H1 (cell line): ENCODE measurements around the gene NMRK1. TPM values are rescaled to one million over a fixed set of nuclear protein-coding genes. Genes with fewer than 3 reads are reported as not detected.

Experiments
- CTBP2 ChIP-seq: IDR thresholded peaks from 2 replicates; pipeline ENCODE4 v1.7.0; 2011; ENCODE audit warnings: borderline replicate concordance, mild to moderate bottlenecking, moderate library complexity, mixed read lengths, low read length; ENCODE audit not compliant: insufficient read depth, insufficient read length
- EP300 ChIP-seq, 2 experiments: IDR thresholded peaks; 1 replicate in 1 of 2; 2 replicates in 1 of 2; pipeline ENCODE4 v1.6.1; 2011 to 2012; ENCODE audit warnings: low read depth in 2 of 2, low read length in 2 of 2, mild to moderate bottlenecking in 2 of 2, borderline replicate concordance in 1 of 2, inconsistent platforms in 1 of 2, moderate library complexity in 1 of 2
- POLR2A ChIP-seq, 2 experiments: IDR thresholded peaks; 1 replicate in 1 of 2; 2 replicates in 1 of 2; pipeline ENCODE4 v1.6.1; 2011; ENCODE audit warnings: low read depth in 2 of 2, low read length in 2 of 2, mild to moderate bottlenecking in 2 of 2; ENCODE audit errors: control extremely low read depth in 1 of 2
- POLR2AphosphoS5 ChIP-seq: IDR thresholded peaks from 2 replicates; pipeline ENCODE4 v1.6.1; 2011; ENCODE audit warnings: low read depth, low read length
- RBBP5 ChIP-seq: IDR thresholded peaks from 2 replicates; pipeline ENCODE4 v1.7.1; 2012; ENCODE audit warnings: low read depth, mild to moderate bottlenecking, inconsistent platforms, low read length, moderate library complexity, borderline replicate concordance
- SIN3A ChIP-seq, 2 experiments: IDR thresholded peaks in 1 of 2; conservative IDR thresholded peaks in 1 of 2; 2 replicates each; pipeline ENCODE4 v1.6.1; 2011 to 2012; ENCODE audit warnings: low read length in 2 of 2, improper control_type of control experiment in 1 of 2, low read depth in 1 of 2, mild to moderate bottlenecking in 1 of 2
- SIRT6 ChIP-seq: IDR thresholded peaks from one replicate; pipeline ENCODE4 v1.7.1; 2012; ENCODE audit warnings: low read length, inconsistent platforms
- SRF ChIP-seq: IDR thresholded peaks from 2 replicates; pipeline ENCODE4 v1.6.1; 2011; ENCODE audit warnings: mild to moderate bottlenecking, low read depth, low read length, moderate library complexity
- polyA plus RNA-seq, 7 experiments: library from polyadenylated mRNA; depleted of rRNA in 3 of 7; stranded (reverse) in 5 of 7; unstranded in 2 of 7; fragments of >200 nt in 5 of 7; fragments of 200-250 nt in 2 of 7; gene quantifications; 1 replicate in 5 of 7; 2 replicates in 1 of 7; 4 replicates in 1 of 7; pipeline versions ENCODE4 v1.2.1 to v1.2.3, GENCODE V29; 2011 to 2013; ENCODE audit warnings: missing spikeins in 2 of 7, mixed read lengths in 2 of 7
- total RNA-seq: library from RNA; stranded (reverse); fragmentation: NEBNext Ultra II Directional; extraction: Animal tissue kit (Norgen Biotek cat#: 25700); gene quantifications from 2 replicates; pipeline ENCODE4 v1.2.1, GENCODE V29; 2021

The NMRK1 gene
- total and polyA plus RNA-seq, 2 of the 8 experiments (the other 6 are each of a cell fraction or from before 2014, with no cell fraction given): 5.8 to 8.1 TPM

GRCh38 chr9:75087824-75088645, at the start of gene NMRK1, which contains the start of gene OSTF1 (continued):
- peak; percentile 58; the same call in 1 of the 2 replicates for TF ChIP-seq RBBP5
- 0 out of 3 replicates have a peak, but pooled peaks of 1 of the 2 experiments have one; percentile 5 for TF ChIP-seq EP300 (IDR thresholded peaks at IDR 0.05; ENCODE audit: borderline replicate concordance in 1 of 2, low read depth in 2 of 2, low read length in 2 of 2)
- no peak for TF ChIP-seq SRF
- TF ChIP-seq POLR2A (IDR thresholded peaks at IDR 0.05; ENCODE audit: control extremely low read depth in 1 of 2, low read depth in 2 of 2, low read length in 2 of 2): peak; percentile 58 to 66
- peak in 1 of 2 experiments; percentile 34; a peak in 1 of 4 replicates for TF ChIP-seq SIN3A (conservative IDR thresholded peaks at IDR 0.05 in 1 of 2, IDR thresholded peaks at IDR 0.05 in 1 of 2; ENCODE audit: low read depth in 1 of 2, low read length in 2 of 2)
- TF ChIP-seq CTBP2: no peak
- peak; percentile 45 for TF ChIP-seq POLR2AphosphoS5
- no peak for TF ChIP-seq SIRT6
- TF ChIP-seq, all 59 proteins: peak for 12
